PC-9 (cell line): ENCODE measurements around the gene PITX1.

Source experiments
- CTCF ChIP-seq: fragments of 200-600 bp; sonication (generic); conservative IDR thresholded peaks from 2 replicates; pipeline ENCODE4 v1.6.1; 2017; ENCODE audit warnings: mixed run types, antibody characterized with exemption, mild to moderate bottlenecking, moderate library complexity
- EZH2 ChIP-seq: fragments of 200-600 bp; sonication (generic); IDR thresholded peaks from 2 replicates; pipeline ENCODE4 v1.8.0; 2017; ENCODE audit warnings: antibody characterized with exemption, low read depth

GRCh38 chr5:135081240-135081639 is 47.2 kb upstream of the PITX1 start:
- TF ChIP-seq EZH2 (no peak), CTCF (no peak)
